HFFc6 (cell line): ENCODE data around the gene NLRP5. TPM values are rescaled to one million over a fixed set of nuclear protein-coding genes. Genes with fewer than 3 reads are reported as not detected.

Experiments used
- DNase-seq: peaks from one replicate; pipeline ENCODE4 v3.0.0-alpha.2; 2018
- H3K27ac Mint-ChIP-seq: 2 replicates; pipeline ENCODE4 v1.8.0; 2020; ENCODE audit warnings: mild to moderate bottlenecking, mixed read lengths
- H3K27me3 Mint-ChIP-seq: 2 replicates; pipeline ENCODE4 v1.8.0; 2021; ENCODE audit warnings: mild to moderate bottlenecking, moderate library complexity, mixed read lengths; ENCODE audit not compliant: insufficient read depth
- H3K36me3 Mint-ChIP-seq: 2 replicates; pipeline ENCODE4 v1.8.0; 2021; ENCODE audit warnings: low read depth, mixed read lengths
- H3K4me1 Mint-ChIP-seq: 2 replicates; pipeline ENCODE4 v1.8.0; 2020; ENCODE audit warnings: low read depth, mixed read lengths
- H3K4me3 Mint-ChIP-seq: 2 replicates; pipeline ENCODE4 v1.8.0; 2020; ENCODE audit warnings: mild to moderate bottlenecking, moderate library complexity, mixed read lengths
- H3K9me3 Mint-ChIP-seq: 2 replicates; pipeline ENCODE4 v1.8.0; 2020; ENCODE audit warnings: mild to moderate bottlenecking, mixed read lengths
- CTCF ChIP-seq: fragments of 200-600 bp; sonication (generic); IDR thresholded peaks from 2 replicates; pipeline ENCODE4 v1.5.0; 2021; ENCODE audit warnings: antibody characterized with exemption, mild to moderate bottlenecking
- total RNA-seq, 6 experiments: library from RNA; stranded (reverse); fragmentation: NEBNext Ultra II Directional; extraction: Animal tissue kit (Norgen Biotek cat#: 25700); gene quantifications; 2 replicates in 1 of 6; 3 replicates in 5 of 6; pipeline ENCODE4 v1.2.3, GENCODE V29; 2021

NLRP5 gene
- total RNA-seq, 6 experiments from 2014 or later = not detected

GRCh38 chr19:56076498-56076897 lies 89.9 kb downstream of the NLRP5 start:
- Mint-ChIP-seq H3K27ac (no peak overlapping the region), H3K4me1 (peaks cover 10% of the 10 kb centered on the region), H3K9me3 (no peaks in the 10 kb centered on the region), H3K36me3 (no peaks in the 10 kb centered on the region), H3K4me3 (no peak overlapping the region), H3K27me3 (peaks cover 3% of the 10 kb centered on the region)
- peak; percentile 89 for TF ChIP-seq CTCF
- DNase-seq = peak; percentile 41

GRCh38 chr19:56079609-56080008 lies 93.0 kb downstream of the NLRP5 start:
- no peak overlapping the region for H3K4me3 Mint-ChIP-seq
- H3K27me3 Mint-ChIP-seq = peaks cover 5% of the 10 kb centered on the region
- no peak for DNase-seq
- no peaks in the 10 kb centered on the region for H3K36me3 Mint-ChIP-seq
- TF ChIP-seq CTCF = no peak
- no peaks in the 10 kb centered on the region for H3K9me3 Mint-ChIP-seq
- H3K4me1 Mint-ChIP-seq = peaks cover 11% of the 10 kb centered on the region
- H3K27ac Mint-ChIP-seq = no peak overlapping the region

GRCh38 chr19:56080669-56081401 lies 94.3 kb downstream of the NLRP5 start:
- Mint-ChIP-seq H3K36me3 (no peaks in the 10 kb centered on the region), H3K27ac (0 out of 2 replicates have a peak overlapping the region, but pooled peaks have one; percentile 19), H3K4me1 (peaks cover 11% of the 10 kb centered on the region), H3K27me3 (peaks cover 5% of the 10 kb centered on the region), H3K9me3 (no peaks in the 10 kb centered on the region), H3K4me3 (peak overlapping the region; percentile 88)
- peak; percentile 77 for TF ChIP-seq CTCF
- peak; percentile 74 for DNase-seq

GRCh38 chr19:56083668-56084067 lies 97.1 kb downstream of the NLRP5 start:
- no peaks in the 10 kb centered on the region for H3K36me3 Mint-ChIP-seq
- H3K27me3 Mint-ChIP-seq = peaks cover 2% of the 10 kb centered on the region
- no peak for DNase-seq
- TF ChIP-seq CTCF = no peak
- H3K4me1 Mint-ChIP-seq = peaks cover 11% of the 10 kb centered on the region
- H3K9me3 Mint-ChIP-seq = no peaks in the 10 kb centered on the region
- no peak overlapping the region for H3K27ac Mint-ChIP-seq
- H3K4me3 Mint-ChIP-seq = no peak overlapping the region

GRCh38 chr19:56084835-56085536 lies 98.4 kb downstream of the NLRP5 start:
- no peak for DNase-seq
- Mint-ChIP-seq H3K27ac (no peak overlapping the region), H3K27me3 (peaks cover 2% of the 10 kb centered on the region), H3K9me3 (no peaks in the 10 kb centered on the region), H3K4me1 (peaks cover 11% of the 10 kb centered on the region), H3K4me3 (no peak overlapping the region), H3K36me3 (peaks cover 2% of the 10 kb centered on the region; the same call in 1 of the 2 replicates)
- TF ChIP-seq CTCF = no peak
